Measurements from ENCODE around the gene KLF15.

KLF15 gene

GRCh38 chr3:126304704-126305103 lies 52.5 kb downstream of the KLF15 start:
- Mint-ChIP-seq H3K4me1 (no peaks in the 10 kb centered on the region), H3K27me3 (ENCODE audit: low read depth, poor library complexity) (peaks cover 8% of the 10 kb centered on the region), H3K36me3 (ENCODE audit: low read depth) (no peaks in the 10 kb centered on the region), H3K9me3 (peaks cover 40% of the 10 kb centered on the region), H3K27ac (no peak overlapping the region), H3K4me3 (no peak overlapping the region)
- TF ChIP-seq CTCF (IDR thresholded peaks at IDR 0.05): no peak
- DNase-seq: no peak

GRCh38 chr3:126304291-126304690 lies 52.9 kb downstream of the KLF15 start:
- no peak for DNase-seq
- H3K9me3 Mint-ChIP-seq: peaks cover 37% of the 10 kb centered on the region
- no peak for TF ChIP-seq CTCF (IDR thresholded peaks at IDR 0.05)
- H3K4me3 Mint-ChIP-seq: no peak overlapping the region
- peaks cover 8% of the 10 kb centered on the region for H3K27me3 Mint-ChIP-seq (ENCODE audit: low read depth, poor library complexity)
- no peaks in the 10 kb centered on the region for H3K4me1 Mint-ChIP-seq
- H3K36me3 Mint-ChIP-seq (ENCODE audit: low read depth): no peaks in the 10 kb centered on the region
- H3K27ac Mint-ChIP-seq: no peak overlapping the region

- H3K27ac Mint-ChIP-seq: no peak overlapping the region
- peaks cover 9% of the 10 kb centered on the region for H3K36me3 Mint-ChIP-seq (ENCODE audit: low read depth)
- peaks cover 46% of the 10 kb centered on the region for H3K9me3 Mint-ChIP-seq
- H3K4me3 Mint-ChIP-seq: no peak overlapping the region
- no peaks in the 10 kb centered on the region for H3K4me1 Mint-ChIP-seq
- peaks cover 8% of the 10 kb centered on the region for H3K27me3 Mint-ChIP-seq (ENCODE audit: low read depth, poor library complexity)
- no peak for DNase-seq
- no peak for TF ChIP-seq CTCF (IDR thresholded peaks at IDR 0.05)
These were observed 53.9 kb downstream of the KLF15 start for GRCh38 chr3:126303272-126303671.

- no peak for TF ChIP-seq CTCF (IDR thresholded peaks at IDR 0.05)
- Mint-ChIP-seq H3K9me3 (peaks cover 46% of the 10 kb centered on the region), H3K4me3 (no peak overlapping the region), H3K27ac (no peak overlapping the region), H3K27me3 (ENCODE audit: low read depth, poor library complexity) (peaks cover 8% of the 10 kb centered on the region), H3K4me1 (no peaks in the 10 kb centered on the region), H3K36me3 (ENCODE audit: low read depth) (peaks cover 9% of the 10 kb centered on the region)
- DNase-seq: no peak
These were observed 56.3 kb downstream of the KLF15 start for GRCh38 chr3:126300761-126301481.

- Mint-ChIP-seq H3K27me3 (ENCODE audit: low read depth, poor library complexity) (peaks cover 8% of the 10 kb centered on the region), H3K27ac (no peak overlapping the region), H3K4me1 (no peaks in the 10 kb centered on the region), H3K4me3 (no peak overlapping the region), H3K36me3 (ENCODE audit: low read depth) (peaks cover 9% of the 10 kb centered on the region), H3K9me3 (peaks cover 46% of the 10 kb centered on the region)
- no peak for DNase-seq
- TF ChIP-seq CTCF (IDR thresholded peaks at IDR 0.05): no peak
These were observed 57.0 kb downstream of the KLF15 start for GRCh38 chr3:126300001-126300760.

Measured in nephron progenitor cell (in vitro differentiated cells).